Parietal lobe (tissue), 2 donors: Measurements from ENCODE around the gene EGFL8. TPM values are rescaled to one million over a fixed set of nuclear protein-coding genes. Genes with fewer than 3 reads are reported as not detected.

Source experiments
- small RNA-seq: library from RNA; depleted of rRNA; stranded (forward); fragments of <200 nt; gene quantifications from one replicate; pipeline ENCODE3, GENCODE V24; 2014; ENCODE audit warnings: low replicate concordance
- total RNA-seq: library from RNA; depleted of rRNA; stranded (reverse); fragments of >200 nt; gene quantifications from one replicate; pipeline ENCODE4 v1.2.3, GENCODE V29; 2014

The EGFL8 gene
- 5.9 TPM for total RNA-seq

GRCh38 chr6:32164295-32164694 lies at the start of gene EGFL8:
Gene EGFL8, plus strand, starts transcription at chr6:32164595. Its CDS starts 1,571 bp downstream, at chr6:32166166.

GRCh38 chr6:32127717-32128592 lies 36.4 kb upstream of the EGFL8 start, which contains the start of gene ATF6B:
Gene ATF6B, minus strand, starts transcription at chr6:32128246. Its CDS starts 39 bp downstream, at chr6:32128207.

GRCh38 chr6:32151863-32152768 lies 12.3 kb upstream of the EGFL8 start, which contains the start of gene PRRT1:
Gene PRRT1, minus strand, starts transcription at chr6:32151939. Its CDS starts 112 bp downstream, at chr6:32151827.

GRCh38 chr6:32153564-32154513 lies 10.6 kb upstream of the EGFL8 start, which contains the start of gene PPT2:
Gene PPT2, plus strand, starts transcription at chr6:32154141. Its CDS starts 454 bp downstream, at chr6:32154595.

GRCh38 chr6:32175711-32176475 lies 11.5 kb downstream of the EGFL8 start, which contains the start of gene AGPAT1:
Gene AGPAT1, minus strand, starts transcription at chr6:32176084. Its CDS starts 4,588 bp downstream, at chr6:32171496.

GRCh38 chr6:32177788-32178546 lies 13.6 kb downstream of the EGFL8 start, which contains the start of gene RNF5:
Gene RNF5, plus strand, starts transcription at chr6:32178405. Its CDS starts 107 bp downstream, at chr6:32178512.

GRCh38 chr6:32184084-32184640 lies 19.8 kb downstream of the EGFL8 start, which contains the start of gene AGER:
Gene AGER, minus strand, starts transcription at chr6:32184253. Its CDS starts 31 bp downstream, at chr6:32184222.

GRCh38 chr6:32190054-32190851 lies 25.9 kb downstream of the EGFL8 start, which contains the start of gene PBX2:
Gene PBX2, minus strand, starts transcription at chr6:32190202. Its CDS starts 287 bp downstream, at chr6:32189915.

GRCh38 chr6:32192608-32193039 lies 28.2 kb downstream of the EGFL8 start, which contains the start of gene GPSM3:
Gene GPSM3, minus strand, starts transcription at chr6:32192643. Its CDS starts 130 bp downstream, at chr6:32192513.

Small RNA genes lying within 50 kb of the gene (small RNA-seq; reads per million reads assigned to genes)
- gene AL662884.1: not detected
- gene MIR6833: not detected

Other genes with a start within 250 kb of the EGFL8 start
- gene C2, start 236.9 kb upstream of the EGFL8 start, total RNA-seq: 3.1 TPM
- 1.9 TPM for gene CFB, start 218.5 kb upstream of the EGFL8 start, total RNA-seq
- 46.6 TPM for gene NELFE, start 205.6 kb upstream of the EGFL8 start, total RNA-seq
- gene SKIC2, start 205.4 kb upstream of the EGFL8 start, total RNA-seq: 66.7 TPM
- gene DXO, start 192.5 kb upstream of the EGFL8 start, total RNA-seq: 10.0 TPM
- 20.7 TPM for gene C4A, start 182.5 kb upstream of the EGFL8 start, total RNA-seq
- 8.8 TPM for gene C4B, start 149.8 kb upstream of the EGFL8 start, total RNA-seq
- gene CYP21A2, start 126.2 kb upstream of the EGFL8 start, total RNA-seq: not detected
- gene TNXB, start 55.3 kb upstream of the EGFL8 start, total RNA-seq: 8.1 TPM
- 31.6 TPM for gene ATF6B, start 36.3 kb upstream of the EGFL8 start, total RNA-seq
- gene FKBPL, start 34.3 kb upstream of the EGFL8 start, total RNA-seq: 3.1 TPM
- gene PRRT1, start 12.7 kb upstream of the EGFL8 start, total RNA-seq: 1.9 TPM
- gene PPT2, start 10.5 kb upstream of the EGFL8 start, total RNA-seq: 17.2 TPM
- gene AGPAT1, start 11.5 kb downstream of the EGFL8 start, total RNA-seq: 19.1 TPM
- gene RNF5, start 13.8 kb downstream of the EGFL8 start, total RNA-seq: 49.8 TPM
- gene AGER, start 19.7 kb downstream of the EGFL8 start, total RNA-seq: 0.63 TPM
- gene PBX2, start 25.6 kb downstream of the EGFL8 start, total RNA-seq: 27.2 TPM
- 0.63 TPM for gene GPSM3, start 28.0 kb downstream of the EGFL8 start, total RNA-seq
- 8.8 TPM for gene NOTCH4, start 59.5 kb downstream of the EGFL8 start, total RNA-seq
- not detected for gene TSBP1, start 207.3 kb downstream of the EGFL8 start, total RNA-seq
- not detected for gene BTNL2, start 242.6 kb downstream of the EGFL8 start, total RNA-seq